Measurements from ENCODE around the gene ORM1.

Gene ORM1

GRCh38 chr9:114364134-114365041, 41.5 kb downstream of the ORM1 start:
- H3K14ac ChIP-seq (ENCODE audit: low read length): no peak overlapping the region
- H3K4ac ChIP-seq (ENCODE audit: low read length): no peak overlapping the region
- no peak overlapping the region for H2BK5ac ChIP-seq (ENCODE audit: low read length)
- H3K9me3 ChIP-seq (replicated peaks in 1 of 2; ENCODE audit: control insufficient read depth in 2 of 2, insufficient read depth in 1 of 2, low read depth in 1 of 2, low read length in 2 of 2): no peaks in the 10 kb centered on the region
- no peak overlapping the region for H3K23ac ChIP-seq (ENCODE audit: low read depth, low read length, poor library complexity)
- no peak overlapping the region for H3K27ac ChIP-seq (replicated peaks; ENCODE audit: low read length)
- H3K27me3 ChIP-seq (ENCODE audit: control insufficient read depth in 3 of 3, insufficient read depth in 3 of 3, low read depth in 1 of 3, low read length in 3 of 3): no peaks in the 10 kb centered on the region
- H2BK12ac ChIP-seq (ENCODE audit: low read length): no peak overlapping the region
- no peak overlapping the region for H2BK120ac ChIP-seq (ENCODE audit: low read depth, low read length)
- no peak overlapping the region for H3K4me2 ChIP-seq (ENCODE audit: insufficient read depth, low read length, poor library complexity, severe bottlenecking)
- H2AK5ac ChIP-seq (ENCODE audit: low read depth, low read length): no peak overlapping the region
- no peak overlapping the region for H3K18ac ChIP-seq (ENCODE audit: low read length)
- no peak overlapping the region for H4K8ac ChIP-seq (ENCODE audit: low read depth, low read length)
- H4K91ac ChIP-seq (ENCODE audit: low read depth, low read length, poor library complexity): no peak overlapping the region
- WGBS, 2 donors (ENCODE audit: extremely low coverage in 2 of 2, insufficient read length in 2 of 2, insufficient replicate concordance in 1 of 2): no CpG with 5 or more reads among the region's 6 CpGs
- no peak for DNase-seq (ENCODE audit: low spot score)
- no peak overlapping the region for H3K4me3 ChIP-seq (ENCODE audit: low read length in 2 of 2)
- H3K9ac ChIP-seq (ENCODE audit: low read depth, low read length, poor library complexity): no peak overlapping the region
- H2AFZ ChIP-seq (ENCODE audit: low read length): no peak overlapping the region
- no peaks in the 10 kb centered on the region for H3K79me1 ChIP-seq (ENCODE audit: low read depth, low read length)
- H2BK15ac ChIP-seq (ENCODE audit: low read length): no peak overlapping the region
- peaks cover 22 to 64% of the 10 kb centered on the region in 2 donors for H3K36me3 ChIP-seq (replicated peaks in 1 of 2; ENCODE audit: control insufficient read depth in 2 of 2, insufficient read depth in 2 of 2, low read length in 2 of 2)
- no peaks in the 10 kb centered on the region for H3K4me1 ChIP-seq (ENCODE audit: control insufficient read depth in 2 of 2, insufficient read depth in 1 of 2, low read depth in 1 of 2, low read length in 2 of 2)

GRCh38 chr9:114365194-114365593, 42.3 kb downstream of the ORM1 start:
- Histone ChIP-seq H3K36me3 (replicated peaks in 1 of 2; ENCODE audit: control insufficient read depth in 2 of 2, insufficient read depth in 2 of 2, low read length in 2 of 2) (peaks cover 16 to 56% of the 10 kb centered on the region in 2 donors), H4K91ac (ENCODE audit: low read depth, low read length, poor library complexity) (no peak overlapping the region)
- no peak for DNase-seq (ENCODE audit: low spot score)

GRCh38 chr9:114366334-114367128, 43.6 kb downstream of the ORM1 start:
- WGBS, 2 donors (ENCODE audit: extremely low coverage in 2 of 2, insufficient read length in 2 of 2, insufficient replicate concordance in 1 of 2): no CpG with 5 or more reads among the region's 10 CpGs
- Histone ChIP-seq H4K8ac (ENCODE audit: low read depth, low read length) (no peak overlapping the region), H3K9me3 (replicated peaks in 1 of 2; ENCODE audit: control insufficient read depth in 2 of 2, insufficient read depth in 1 of 2, low read depth in 1 of 2, low read length in 2 of 2) (no peaks in the 10 kb centered on the region), H3K14ac (ENCODE audit: low read length) (no peak overlapping the region), H4K91ac (ENCODE audit: low read depth, low read length, poor library complexity) (no peak overlapping the region), H3K23ac (ENCODE audit: low read depth, low read length, poor library complexity) (no peak overlapping the region), H2BK12ac (ENCODE audit: low read length) (no peak overlapping the region), H3K4ac (ENCODE audit: low read length) (no peak overlapping the region), H3K79me1 (ENCODE audit: low read depth, low read length) (no peaks in the 10 kb centered on the region), H2BK5ac (ENCODE audit: low read length) (no peak overlapping the region), H3K9ac (ENCODE audit: low read depth, low read length, poor library complexity) (no peak overlapping the region), H3K4me2 (ENCODE audit: insufficient read depth, low read length, poor library complexity, severe bottlenecking) (no peak overlapping the region), H3K27ac (replicated peaks; ENCODE audit: low read length) (no peak overlapping the region), H2AFZ (ENCODE audit: low read length) (no peak overlapping the region), H2BK15ac (ENCODE audit: low read length) (no peak overlapping the region), H3K4me1 (ENCODE audit: control insufficient read depth in 2 of 2, insufficient read depth in 1 of 2, low read depth in 1 of 2, low read length in 2 of 2) (peaks cover 13 to 15% of the 10 kb centered on the region in 2 donors), H3K4me3 (ENCODE audit: low read length in 2 of 2) (no peak overlapping the region), H2AK5ac (ENCODE audit: low read depth, low read length) (no peak overlapping the region), H3K27me3 (ENCODE audit: control insufficient read depth in 3 of 3, insufficient read depth in 3 of 3, low read depth in 1 of 3, low read length in 3 of 3) (no peaks in the 10 kb centered on the region), H3K36me3 (replicated peaks in 1 of 2; ENCODE audit: control insufficient read depth in 2 of 2, insufficient read depth in 2 of 2, low read length in 2 of 2) (peaks cover 11 to 43% of the 10 kb centered on the region in 2 donors), H3K18ac (ENCODE audit: low read length) (no peak overlapping the region), H2BK120ac (ENCODE audit: low read depth, low read length) (no peak overlapping the region)
- DNase-seq (ENCODE audit: low spot score): no peak

More at GRCh38 chr9:114365194-114365593, 42.3 kb downstream of the ORM1 start:
- no peak overlapping the region for H3K14ac ChIP-seq (ENCODE audit: low read length)
- H2BK120ac ChIP-seq (ENCODE audit: low read depth, low read length): no peak overlapping the region
- H3K23ac ChIP-seq (ENCODE audit: low read depth, low read length, poor library complexity): no peak overlapping the region
- H3K4me3 ChIP-seq (ENCODE audit: low read length in 2 of 2): no peak overlapping the region
- WGBS, 2 donors (ENCODE audit: extremely low coverage in 2 of 2, insufficient read length in 2 of 2, insufficient replicate concordance in 1 of 2): no CpG with 5 or more reads among the region's 2 CpGs
- H2BK15ac ChIP-seq (ENCODE audit: low read length): no peak overlapping the region
- no peak overlapping the region for H2AFZ ChIP-seq (ENCODE audit: low read length)
- H3K27ac ChIP-seq (replicated peaks; ENCODE audit: low read length): no peak overlapping the region
- no peak overlapping the region for H2AK5ac ChIP-seq (ENCODE audit: low read depth, low read length)
- H3K4ac ChIP-seq (ENCODE audit: low read length): no peak overlapping the region
- H3K27me3 ChIP-seq (ENCODE audit: control insufficient read depth in 3 of 3, insufficient read depth in 3 of 3, low read depth in 1 of 3, low read length in 3 of 3): no peaks in the 10 kb centered on the region
- no peak overlapping the region for H4K8ac ChIP-seq (ENCODE audit: low read depth, low read length)
- no peak overlapping the region for H3K4me2 ChIP-seq (ENCODE audit: insufficient read depth, low read length, poor library complexity, severe bottlenecking)
- H3K9ac ChIP-seq (ENCODE audit: low read depth, low read length, poor library complexity): no peak overlapping the region
- H3K18ac ChIP-seq (ENCODE audit: low read length): no peak overlapping the region
- peaks cover 1 to 5% of the 10 kb centered on the region in 2 donors for H3K4me1 ChIP-seq (ENCODE audit: control insufficient read depth in 2 of 2, insufficient read depth in 1 of 2, low read depth in 1 of 2, low read length in 2 of 2)
- no peaks in the 10 kb centered on the region for H3K79me1 ChIP-seq (ENCODE audit: low read depth, low read length)
- no peaks in the 10 kb centered on the region for H3K9me3 ChIP-seq (replicated peaks in 1 of 2; ENCODE audit: control insufficient read depth in 2 of 2, insufficient read depth in 1 of 2, low read depth in 1 of 2, low read length in 2 of 2)
- H2BK5ac ChIP-seq (ENCODE audit: low read length): no peak overlapping the region
- no peak overlapping the region for H2BK12ac ChIP-seq (ENCODE audit: low read length)

- H2BK12ac ChIP-seq (ENCODE audit: low read length): no peak overlapping the region
- no peak overlapping the region for H3K9ac ChIP-seq (ENCODE audit: low read depth, low read length, poor library complexity)
- no peak overlapping the region for H3K18ac ChIP-seq (ENCODE audit: low read length)
- no peak overlapping the region for H2BK15ac ChIP-seq (ENCODE audit: low read length)
- H3K79me1 ChIP-seq (ENCODE audit: low read depth, low read length): no peaks in the 10 kb centered on the region
- H2BK120ac ChIP-seq (ENCODE audit: low read depth, low read length): no peak overlapping the region
- H3K27ac ChIP-seq (replicated peaks; ENCODE audit: low read length): no peak overlapping the region
- H3K4me3 ChIP-seq (ENCODE audit: low read length in 2 of 2): no peak overlapping the region
- H2AK5ac ChIP-seq (ENCODE audit: low read depth, low read length): no peak overlapping the region
- no peak overlapping the region for H3K14ac ChIP-seq (ENCODE audit: low read length)
- no peak overlapping the region for H2BK5ac ChIP-seq (ENCODE audit: low read length)
- peaks cover 13 to 15% of the 10 kb centered on the region in 2 donors for H3K4me1 ChIP-seq (ENCODE audit: control insufficient read depth in 2 of 2, insufficient read depth in 1 of 2, low read depth in 1 of 2, low read length in 2 of 2)
- no peak overlapping the region for H4K8ac ChIP-seq (ENCODE audit: low read depth, low read length)
- H3K27me3 ChIP-seq (ENCODE audit: control insufficient read depth in 3 of 3, insufficient read depth in 3 of 3, low read depth in 1 of 3, low read length in 3 of 3): no peaks in the 10 kb centered on the region
- no peak overlapping the region for H3K4ac ChIP-seq (ENCODE audit: low read length)
- H3K36me3 ChIP-seq (replicated peaks in 1 of 2; ENCODE audit: control insufficient read depth in 2 of 2, insufficient read depth in 2 of 2, low read length in 2 of 2): peaks cover 8 to 34% of the 10 kb centered on the region in 2 donors
- H2AFZ ChIP-seq (ENCODE audit: low read length): no peak overlapping the region
- H4K91ac ChIP-seq (ENCODE audit: low read depth, low read length, poor library complexity): no peak overlapping the region
- no CpG with 5 or more reads among the region's 6 CpGs for whole genome bisulfite sequencing, 2 donors (ENCODE audit: extremely low coverage in 2 of 2, insufficient read length in 2 of 2, insufficient replicate concordance in 1 of 2)
- no peaks in the 10 kb centered on the region for H3K9me3 ChIP-seq (replicated peaks in 1 of 2; ENCODE audit: control insufficient read depth in 2 of 2, insufficient read depth in 1 of 2, low read depth in 1 of 2, low read length in 2 of 2)
- DNase-seq (ENCODE audit: low spot score): no peak
- no peak overlapping the region for H3K4me2 ChIP-seq (ENCODE audit: insufficient read depth, low read length, poor library complexity, severe bottlenecking)
- no peak overlapping the region for H3K23ac ChIP-seq (ENCODE audit: low read depth, low read length, poor library complexity)
Observed at GRCh38 chr9:114367366-114367765, 44.5 kb downstream of the ORM1 start.
